ENCODE results near the gene MCM9. TPM values are rescaled to one million over a fixed set of nuclear protein-coding genes. Genes with fewer than 3 reads are reported as not detected.

MCM9 gene
- total and polyA plus RNA-seq, 2 of the 13 experiments (the other 11 are each of a cell fraction or from before 2014, with no cell fraction given): 3.8 to 17.2 TPM

GRCh38 chr6:118784641-118785164, 150.3 kb downstream of the MCM9 start:
- H3K79me2 ChIP-seq (ENCODE audit: insufficient read depth, low read length): no peaks in the 10 kb centered on the region
- intact Hi-C loops (cut with micrococcal nuclease; ENCODE audit: unreplicated experiment): no loop called here
- no peak overlapping the region for H3K27ac ChIP-seq (ENCODE audit: extremely low read length, insufficient read depth, low read length)
- H3K36me3 ChIP-seq (replicated peaks in 1 of 2; ENCODE audit: control insufficient read depth in 1 of 2, insufficient read depth in 2 of 2, low read length in 2 of 2): no peaks in the 10 kb centered on the region
- H3K4me2 ChIP-seq (ENCODE audit: low read depth, low read length): peak overlapping the region; percentile 65
- POLR2A ChIA-PET: interaction anchor here (1.0 kb wide), 1 partner anchor 11 kb away, joined by 3 read pairs; no protein-coding TSS in a partner anchor
- no peak for FAIRE-seq
- peak; percentile 36 for DNase-seq (ENCODE audit: low spot score)
- H3K27me3 ChIP-seq (ENCODE audit: control insufficient read depth in 1 of 2, insufficient read depth in 2 of 2, low read length in 2 of 2): peaks cover 0 to 3% of the 10 kb centered on the region in 2 experiments; a peak in 1 of 5 replicates
- no TSS peak for BruUV-seq (replicated peaks)
- H3K4me3 ChIP-seq (replicated peaks in 1 of 3; ENCODE audit: insufficient read depth in 1 of 3, low read depth in 2 of 3, low read length in 3 of 3): peak overlapping the region in 1 of 3 experiments; percentile 15; a peak in 1 of 6 replicates
- peak; percentile 86 for ATAC-seq
- H3K9me3 ChIP-seq (ENCODE audit: low read length): no peaks in the 10 kb centered on the region
- no peaks in the 10 kb centered on the region for H4K20me1 ChIP-seq (ENCODE audit: insufficient read depth, low read length)
- peaks cover 20% of the 10 kb centered on the region for H3K4me1 ChIP-seq (ENCODE audit: insufficient read depth, low read length)
- CTCF ChIA-PET (ENCODE audit: low intra/inter-chr PET ratio, low total read pairs): no interaction called here
- 2% methylated on average over 5 of the region's 5 CpGs for WGBS (ENCODE audit: low lambda C conversion rate)
- no peak overlapping the region for H2AFZ ChIP-seq (ENCODE audit: low read length)
- no peak overlapping the region for H3K9ac ChIP-seq (ENCODE audit: insufficient read depth, low read depth, low read length)
- in situ Hi-C loops (cut with HindIII; ENCODE audit: extremely low pct_ligation_motif_present, low pct_unique_long_range_greater_than_20kb): no loop called here
- TF ChIP-seq HOXA5 (CRISPR knock-in tag; IDR thresholded peaks at IDR 0.05) (no peak), ZNF629 (CRISPR knock-in tag; conservative IDR thresholded peaks at IDR 0.05) (no peak), ZNF362 (CRISPR knock-in tag; IDR thresholded peaks at IDR 0.05; ENCODE audit: borderline replicate concordance) (no peak), GMEB1 (CRISPR knock-in tag; IDR thresholded peaks at IDR 0.05; ENCODE audit: borderline replicate concordance) (no peak), ZFX (CRISPR knock-in tag; IDR thresholded peaks at IDR 0.05; ENCODE audit: low read depth) (no peak), ZNF703 (CRISPR knock-in tag; IDR thresholded peaks at IDR 0.05; ENCODE audit: borderline replicate concordance) (0 out of 2 replicates have a peak, but pooled peaks have one; percentile 57), HNF1A (IDR thresholded peaks at IDR 0.05; ENCODE audit: low read depth) (no peak), HNF1A (CRISPR knock-in tag; IDR thresholded peaks at IDR 0.05; ENCODE audit: borderline replicate concordance) (no peak), ZNF556 (CRISPR knock-in tag; IDR thresholded peaks at IDR 0.05; ENCODE audit: borderline replicate concordance) (no peak), ZSCAN31 (CRISPR knock-in tag; IDR thresholded peaks at IDR 0.05; ENCODE audit: low read depth) (no peak), ZNF609 (CRISPR knock-in tag; IDR thresholded peaks at IDR 0.05; ENCODE audit: borderline replicate concordance) (0 out of 2 replicates have a peak, but pooled peaks have one; percentile 22)
